Measurements from ENCODE around the gene ZP1.
"Not testable (repeated sequence)": the region's sequence is repeated elsewhere in the genome, so short reads cannot be mapped to it uniquely, and the experiment has no call there.

The ZP1 gene

GRCh38 chr11:60906132-60906972 lies 39.0 kb downstream of the ZP1 start, which contains the start of gene PRPF19:
Gene PRPF19 (minus strand): TSS chr11:60906585. CDS start chr11:60906382, 203 bp downstream.
- H3K4me3 ChIP-seq (ENCODE audit: low read depth, low read length): peak within 1 kb of the TSS; percentile 87
- peak; percentile 92 for DNase-seq (ENCODE audit: low read depth)
- no peak for TF ChIP-seq CTCF (IDR thresholded peaks at IDR 0.05; ENCODE audit: low read depth, low read length, missing control alignments)

GRCh38 chr11:60908803-60909202 lies 41.5 kb downstream of the ZP1 start:
- no peak overlapping the region for H3K4me3 ChIP-seq (ENCODE audit: low read depth, low read length)
- no peak for DNase-seq (ENCODE audit: low read depth)
- no peak for TF ChIP-seq CTCF (IDR thresholded peaks at IDR 0.05; ENCODE audit: low read depth, low read length, missing control alignments)

GRCh38 chr11:60909680-60910280 lies 42.4 kb downstream of the ZP1 start:
- not testable (repeated sequence) for H3K4me3 ChIP-seq (ENCODE audit: low read depth, low read length); DNase-seq (ENCODE audit: low read depth)

- DNase-seq (ENCODE audit: low read depth): peak; percentile 97
- TF ChIP-seq CTCF (IDR thresholded peaks at IDR 0.05; ENCODE audit: low read depth, low read length, missing control alignments): no peak
- no peak overlapping the region for H3K4me3 ChIP-seq (ENCODE audit: low read depth, low read length)
Observed at GRCh38 chr11:60910281-60910687, 42.9 kb downstream of the ZP1 start.

GRCh38 chr11:60910711-60911380 lies 43.5 kb downstream of the ZP1 start:
- no peak for DNase-seq (ENCODE audit: low read depth)
- no peak overlapping the region for H3K4me3 ChIP-seq (ENCODE audit: low read depth, low read length)
- TF ChIP-seq CTCF (IDR thresholded peaks at IDR 0.05; ENCODE audit: low read depth, low read length, missing control alignments): peak; percentile 32

- no peak overlapping the region for H3K4me3 ChIP-seq (ENCODE audit: low read depth, low read length)
- DNase-seq (ENCODE audit: low read depth): no peak
- no peak for TF ChIP-seq CTCF (IDR thresholded peaks at IDR 0.05; ENCODE audit: low read depth, low read length, missing control alignments)
Observed at GRCh38 chr11:60912223-60912850, 45.0 kb downstream of the ZP1 start.
